HG03175 (cell line): Measurements from ENCODE around the gene ZPLD1.

Experiments
- ATAC-seq: cut with Tn5 transposase; IDR thresholded peaks from one replicate; pipeline ENCODE4 v1.9.1; 2021; ENCODE audit warnings: mild to moderate bottlenecking, moderate library complexity; ENCODE audit not compliant: unreplicated experiment

Gene ZPLD1

DNA sequence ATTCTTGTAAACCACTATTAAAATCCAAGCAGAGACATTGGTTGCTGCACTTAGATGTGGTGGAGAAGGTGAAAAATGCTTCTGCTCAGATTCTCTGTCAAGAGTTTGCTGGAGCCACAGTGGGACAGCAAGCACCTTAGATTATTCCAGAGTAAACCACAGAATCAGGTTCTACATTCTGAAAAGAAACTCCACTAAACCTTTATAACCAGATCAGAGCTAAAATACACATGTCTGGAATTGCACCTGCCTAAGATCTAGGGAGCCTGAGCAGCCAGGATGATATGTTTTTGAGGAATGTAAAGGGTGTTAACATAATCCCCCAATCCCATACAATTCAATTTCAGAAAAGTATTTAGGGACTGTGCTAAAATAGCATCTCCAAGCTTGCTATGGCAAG lies at the start of gene ZPLD1:
ZPLD1 (plus strand) TSS at position 301 of the 400 bp plus-strand sequence. CDS start 3,473 bp downstream, outside the sequence.
- ATAC-seq: no peak

DNA sequence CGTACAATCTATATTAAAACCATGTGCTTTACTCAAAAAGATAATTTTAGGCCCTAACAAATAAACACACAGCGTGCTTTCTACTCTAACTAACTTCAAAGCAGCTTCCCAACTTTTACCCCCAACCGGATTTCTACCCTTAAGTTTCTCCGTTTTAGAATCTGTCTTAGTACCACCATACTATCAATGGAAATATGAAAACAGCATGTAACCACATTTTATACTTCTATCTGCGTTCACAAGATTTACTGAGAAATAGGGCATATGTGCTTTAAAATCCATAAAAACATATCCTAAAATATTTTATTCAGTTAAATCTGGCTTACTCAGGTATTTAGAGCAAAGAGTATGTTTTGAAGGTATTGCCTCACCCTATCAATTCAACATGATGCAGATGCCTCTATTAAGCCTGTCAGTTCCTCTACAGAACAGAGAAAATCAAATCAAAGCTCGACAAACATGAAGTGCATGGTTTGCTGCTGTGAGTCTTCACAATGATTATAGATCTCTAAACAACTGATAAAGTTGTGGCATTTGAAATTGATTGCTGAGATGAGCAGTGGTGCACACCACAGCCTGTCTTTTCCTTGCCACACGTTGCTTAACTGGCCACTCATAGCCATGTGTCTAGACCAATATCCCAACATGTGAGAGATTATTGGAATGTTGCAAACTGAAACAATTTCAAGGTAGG lies 44.5 kb upstream of the ZPLD1 start:
- no peak for ATAC-seq

DNA sequence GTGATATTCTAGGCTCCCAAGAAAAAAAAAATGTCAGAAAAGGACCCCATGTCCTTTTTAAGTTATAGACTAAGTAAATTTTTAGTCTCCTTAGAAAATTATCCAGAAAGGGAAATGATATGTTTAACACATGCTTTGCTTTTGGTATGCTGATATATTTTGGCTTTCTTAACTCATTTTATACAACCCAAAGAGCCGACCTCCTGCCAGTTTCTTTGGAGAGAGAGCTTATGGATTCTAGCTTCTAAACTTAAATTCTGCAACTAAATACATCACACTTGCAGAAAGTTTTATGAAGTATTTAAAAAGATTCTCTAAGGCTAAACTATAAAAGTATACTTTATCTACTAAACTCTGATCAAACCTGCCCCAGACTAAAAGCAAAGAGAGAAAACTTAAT lies 43.9 kb upstream of the ZPLD1 start:
- no peak for ATAC-seq

- ATAC-seq: no peak
These were observed 43.3 kb upstream of the ZPLD1 start for GRCh38 chr3:102391491-102391890.

- no peak for ATAC-seq
These were observed 40.3 kb upstream of the ZPLD1 start for GRCh38 chr3:102394517-102394916.

GRCh38 chr3:102398176-102398575 lies 36.6 kb upstream of the ZPLD1 start:
- no peak for ATAC-seq

GRCh38 chr3:102398666-102399065 lies 36.1 kb upstream of the ZPLD1 start:
- no peak for ATAC-seq

DNA sequence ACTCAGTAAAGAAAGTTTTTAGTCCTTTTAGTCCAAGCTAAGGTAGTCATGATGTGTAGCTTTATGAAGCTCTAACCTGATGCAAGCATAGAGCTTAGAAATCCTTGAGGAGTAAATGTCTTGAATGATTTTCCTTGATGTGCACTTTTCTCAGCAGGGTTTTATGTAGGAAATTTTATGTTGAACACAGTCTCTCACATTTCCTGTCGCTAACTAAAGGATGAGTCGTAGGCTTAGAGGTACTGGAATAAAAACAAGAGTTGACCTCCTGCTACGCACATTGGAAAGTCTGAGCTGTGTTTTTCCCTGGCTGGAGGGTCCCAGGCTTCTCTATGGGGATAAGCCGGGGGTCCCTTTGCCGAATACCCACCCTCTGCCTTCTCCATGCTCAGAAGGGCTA lies 34.7 kb upstream of the ZPLD1 start:
- no peak for ATAC-seq

DNA sequence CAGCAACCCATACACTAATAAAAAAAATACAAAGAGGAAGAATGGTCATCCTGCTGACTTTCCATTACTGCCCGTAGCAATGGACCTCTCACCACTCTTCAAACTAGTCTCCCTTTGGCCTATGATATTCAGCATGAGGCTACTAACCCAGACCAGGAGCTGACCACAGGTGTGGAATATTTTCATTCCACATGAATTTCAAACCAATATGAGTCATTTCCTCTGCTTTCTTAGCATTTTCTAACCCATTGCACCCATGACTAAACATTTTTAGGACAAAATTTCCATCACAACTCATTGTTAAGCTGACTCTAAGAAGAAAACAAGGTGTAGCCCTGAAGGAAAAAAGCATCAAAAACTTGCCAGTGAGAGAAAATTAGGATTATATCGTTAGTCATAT lies 34.0 kb upstream of the ZPLD1 start:
- ATAC-seq: no peak

- ATAC-seq: no peak
These were observed 24.2 kb upstream of the ZPLD1 start for GRCh38 chr3:102410616-102411015.

- no peak for ATAC-seq
These were observed 19.3 kb upstream of the ZPLD1 start for GRCh38 chr3:102415553-102415952.

DNA sequence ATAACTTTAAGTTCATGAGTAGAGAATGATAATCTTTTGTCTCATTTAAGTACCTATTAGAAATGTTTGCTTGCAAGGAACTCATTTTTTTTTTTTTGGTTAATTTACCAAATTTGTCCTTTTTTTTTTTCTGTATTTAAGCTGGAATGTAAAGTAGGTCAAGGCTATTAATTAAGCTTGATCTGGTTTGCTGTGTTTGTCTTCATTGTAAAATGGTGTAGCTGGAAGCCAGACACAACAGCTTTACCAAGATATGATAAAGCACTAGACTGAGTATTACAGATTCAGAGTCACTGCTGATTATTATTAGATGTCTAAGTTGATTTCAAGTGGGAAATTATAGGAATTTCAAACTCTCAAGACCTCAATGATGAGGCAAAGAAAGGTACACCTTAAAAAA lies 15.0 kb upstream of the ZPLD1 start:
- ATAC-seq: no peak

- ATAC-seq: no peak
These were observed 7.0 kb downstream of the ZPLD1 start for GRCh38 chr3:102441832-102442231.

DNA sequence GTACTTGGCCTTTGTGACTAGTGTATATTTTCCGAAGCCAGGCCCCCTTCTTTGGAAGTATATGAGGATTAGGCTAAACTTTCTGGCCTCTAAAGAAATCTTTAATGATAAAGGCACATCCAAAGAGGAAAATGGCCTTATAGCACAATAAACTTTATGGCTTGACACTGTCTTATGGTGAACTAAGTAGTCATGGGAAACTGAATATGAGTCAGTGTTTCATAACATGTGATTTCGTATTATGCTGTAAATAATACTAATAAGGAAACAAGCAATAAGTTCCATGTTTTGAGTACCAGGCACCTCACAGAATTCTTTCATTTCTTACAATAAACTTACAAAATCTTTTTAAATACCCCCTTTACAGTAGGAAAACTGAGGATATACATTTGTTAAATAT lies 8.2 kb downstream of the ZPLD1 start:
- ATAC-seq: no peak

GRCh38 chr3:102444101-102444500 lies 9.3 kb downstream of the ZPLD1 start:
- no peak for ATAC-seq

GRCh38 chr3:102447272-102447671 lies 12.5 kb downstream of the ZPLD1 start:
- ATAC-seq: no peak

GRCh38 chr3:102449341-102449740 lies 14.5 kb downstream of the ZPLD1 start:
- ATAC-seq: no peak

- ATAC-seq: no peak
These were observed 15.1 kb downstream of the ZPLD1 start for GRCh38 chr3:102449930-102450329.

DNA sequence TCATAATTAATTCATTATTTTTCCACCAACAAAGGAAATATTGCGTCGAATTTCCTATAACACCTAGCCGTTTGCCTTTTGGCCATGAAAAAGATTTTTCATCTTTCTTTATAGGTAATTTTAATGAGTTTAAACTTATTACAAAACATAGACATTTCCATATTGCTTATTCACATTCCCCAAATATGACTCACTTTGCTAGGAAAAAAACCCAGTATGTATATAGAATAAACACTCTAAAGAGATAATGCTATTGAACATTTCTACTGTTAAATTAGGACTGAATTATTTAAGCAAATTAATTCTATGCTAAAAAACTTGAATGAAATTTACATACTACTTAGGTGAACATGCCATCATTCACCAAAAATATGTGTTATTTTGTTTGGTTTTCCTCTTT lies 16.2 kb downstream of the ZPLD1 start:
- ATAC-seq: no peak

DNA sequence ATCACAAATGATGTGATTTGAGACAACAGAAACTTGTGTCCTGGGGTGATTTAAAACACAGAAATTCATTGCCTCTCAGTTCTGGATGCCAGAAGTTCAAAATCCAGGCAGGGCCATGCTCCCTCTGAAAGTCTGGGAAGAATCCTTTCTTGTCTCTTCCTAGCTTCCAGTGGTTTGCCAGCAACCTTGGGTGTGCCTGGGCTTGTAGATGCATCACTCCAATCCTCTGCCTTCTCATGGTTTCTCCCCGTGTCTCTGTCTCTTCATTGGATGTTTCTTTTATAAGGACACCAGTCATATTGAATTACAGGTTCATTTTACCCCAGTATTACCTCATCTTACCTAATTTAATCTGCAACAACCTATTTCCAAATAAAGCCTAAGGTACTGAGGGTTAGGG lies 16.7 kb downstream of the ZPLD1 start:
- ATAC-seq: no peak

- no peak for ATAC-seq
These were observed 19.4 kb downstream of the ZPLD1 start for GRCh38 chr3:102454181-102454580.

GRCh38 chr3:102457644-102458043 lies 22.8 kb downstream of the ZPLD1 start:
- no peak for ATAC-seq

- ATAC-seq: no peak
These were observed 25.8 kb downstream of the ZPLD1 start for GRCh38 chr3:102460579-102460978.
